AG04450 (cell line): ENCODE data around the gene NCBP2L. TPM values are rescaled to one million over a fixed set of nuclear protein-coding genes. Genes with fewer than 3 reads are reported as not detected.

Experiments
- CTCF ChIA-PET: fragments of 300-600, 350-600 bp; formaldehyde crosslinking; extraction: SDS; loops from one replicate; lab custom pipeline; 2022; ENCODE audit warnings: antibody characterized with exemption, inconsistent platforms; lab: Charles Lee
- POLR2A ChIA-PET: fragments of 350-600 bp; formaldehyde crosslinking; extraction: SDS; loops from one replicate; lab custom pipeline; 2021; ENCODE audit warnings: antibody characterized with exemption, inconsistent platforms; lab: Yijun Ruan, JAX
- DNase-seq: peaks from one replicate; pipeline ENCODE4 v3.0.0-alpha.2; 2011; ENCODE audit warnings: low read depth, low spot score
- H3K27ac ChIP-seq: one replicate; pipeline ENCODE4 v1.5.1; 2012; ENCODE audit warnings: low read depth, low read length, control low read depth
- H3K27me3 ChIP-seq: one replicate; pipeline ENCODE4 v1.6.0; 2012; ENCODE audit warnings: low read length; ENCODE audit not compliant: control insufficient read depth, insufficient read depth
- H3K4me3 ChIP-seq: 2 replicates; pipeline ENCODE4 v1.5.1; 2011; ENCODE audit warnings: mild to moderate bottlenecking, low read depth, low read length, control low read depth
- H3K9me3 ChIP-seq: 2 replicates; pipeline ENCODE4 v1.5.1; 2012; ENCODE audit warnings: low read length; ENCODE audit not compliant: control insufficient read depth, insufficient read depth
- CTCF ChIP-seq: IDR thresholded peaks from 2 replicates; pipeline ENCODE4 v1.5.1; 2011; ENCODE audit warnings: low read depth, low read length, control low read depth, inconsistent platforms
- polyA plus RNA-seq: library from polyadenylated mRNA; depleted of rRNA; stranded (reverse); fragments of >200 nt; gene quantifications from 2 replicates; pipeline ENCODE4 v1.2.3, GENCODE V29; 2011

Gene NCBP2L
- polyA plus RNA-seq, 1 experiment, result not detected

DNA sequence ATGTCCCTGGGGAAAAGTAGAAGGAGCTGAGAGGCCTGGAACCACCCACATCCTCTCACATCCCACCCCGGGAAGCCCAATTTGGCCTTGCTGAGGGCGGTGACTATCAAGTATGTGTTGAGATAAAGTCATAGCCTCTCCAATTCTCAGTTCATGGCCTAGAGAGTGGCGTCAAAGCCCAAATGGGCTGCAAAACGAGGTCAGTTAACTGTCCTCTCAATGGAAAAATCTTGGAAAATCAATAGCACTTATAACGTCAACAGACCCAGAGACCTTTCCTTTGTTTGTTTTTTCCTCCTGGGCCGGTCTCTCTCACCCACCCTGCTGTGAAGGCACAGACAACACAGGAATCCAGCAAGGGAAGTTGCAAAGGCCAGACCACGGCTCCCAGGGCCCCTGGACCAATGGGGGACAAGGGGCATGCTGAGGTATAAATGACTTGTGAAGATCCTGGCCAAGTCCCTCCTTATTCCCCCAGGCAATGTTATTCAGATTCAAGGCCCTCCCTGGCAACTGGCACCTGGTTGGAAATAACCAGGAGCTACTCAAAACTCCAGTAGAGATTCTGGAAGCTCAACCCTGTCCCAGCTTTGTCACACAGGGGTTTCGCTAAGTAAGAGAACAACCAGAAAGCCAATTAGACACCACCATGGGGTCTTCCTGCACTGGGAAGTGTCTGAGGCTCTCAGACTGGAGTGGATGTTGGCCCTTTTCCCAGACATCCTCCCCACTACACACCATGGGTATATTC lies 40.6 kb upstream of the NCBP2L start:
- no peak for DNase-seq
- Histone ChIP-seq H3K27me3 (peaks cover 7% of the 10 kb centered on the region), H3K9me3 (no peaks in the 10 kb centered on the region), H3K4me3 (no peak overlapping the region), H3K27ac (no peak overlapping the region)
- POLR2A ChIA-PET, result no interaction called here
- CTCF ChIA-PET, result no interaction called here
- no peak for TF ChIP-seq CTCF

DNA sequence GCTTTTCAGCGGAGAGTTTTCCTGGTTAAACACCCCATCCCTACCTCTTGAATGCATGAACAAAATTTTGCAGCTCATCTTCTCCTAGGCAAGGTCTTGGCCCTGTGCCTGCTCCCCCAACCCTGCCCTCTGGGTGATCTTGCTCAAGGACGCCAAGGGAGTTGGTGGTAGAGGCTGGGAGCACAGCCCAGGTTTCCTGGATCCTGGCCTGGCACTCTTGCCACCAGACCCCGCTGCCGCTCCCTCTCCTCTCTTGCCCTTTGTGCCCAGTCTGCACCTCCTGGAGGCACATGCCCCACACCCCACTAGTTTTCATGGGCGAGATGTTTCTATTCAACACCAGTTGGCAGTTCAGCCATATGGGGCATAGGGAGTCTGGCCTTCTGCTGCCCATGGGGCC lies 39.3 kb upstream of the NCBP2L start:
- ChIA-PET CTCF (interaction anchor here (1.1 kb wide), 1 partner anchor 37 kb away, joined by 3 read pairs; the partner anchor contains the start of gene TSC22D3), POLR2A (no interaction called here)
- no peak for TF ChIP-seq CTCF
- H3K4me3 ChIP-seq, result no peak overlapping the region
- H3K9me3 ChIP-seq, result no peaks in the 10 kb centered on the region
- peaks cover 7% of the 10 kb centered on the region for H3K27me3 ChIP-seq
- no peak overlapping the region for H3K27ac ChIP-seq
- DNase-seq, result no peak

- H3K27ac ChIP-seq, result no peak overlapping the region
- CTCF ChIA-PET, result interaction anchor here (1.1 kb wide), 1 partner anchor 36 kb away, joined by 3 read pairs; the partner anchor contains the start of gene TSC22D3
- POLR2A ChIA-PET, result no interaction called here
- H3K27me3 ChIP-seq, result peaks cover 7% of the 10 kb centered on the region
- H3K9me3 ChIP-seq, result no peaks in the 10 kb centered on the region
- no peak for DNase-seq
- TF ChIP-seq CTCF, result no peak
- H3K4me3 ChIP-seq, result no peak overlapping the region
Observed at GRCh38 chrX:107738768-107739167, 38.8 kb upstream of the NCBP2L start.

GRCh38 chrX:107739541-107739940 lies 38.0 kb upstream of the NCBP2L start:
- no peak overlapping the region for H3K27ac ChIP-seq
- H3K27me3 ChIP-seq, result peaks cover 7% of the 10 kb centered on the region
- H3K4me3 ChIP-seq, result no peak overlapping the region
- ChIA-PET CTCF (no interaction called here), POLR2A (no interaction called here)
- no peak for TF ChIP-seq CTCF
- H3K9me3 ChIP-seq, result no peaks in the 10 kb centered on the region
- DNase-seq, result no peak

DNA sequence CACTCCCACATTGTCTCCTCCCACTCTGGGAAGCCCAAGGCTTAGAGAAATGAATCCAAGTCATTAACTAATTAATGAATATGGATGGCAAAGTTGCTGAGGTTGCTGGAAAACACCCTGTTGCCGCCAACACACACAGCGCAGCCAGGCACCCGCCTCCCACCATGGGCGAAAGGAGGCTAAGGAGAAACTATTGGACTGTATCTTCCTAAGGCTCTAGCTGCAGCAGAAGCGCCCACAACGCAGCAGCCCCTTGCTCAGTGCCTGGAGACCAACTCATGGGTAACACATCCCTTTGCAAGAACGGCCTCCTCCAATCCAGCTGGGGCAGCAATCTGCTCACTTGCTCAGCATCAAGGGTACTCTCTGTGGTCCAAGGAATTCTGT lies 36.1 kb upstream of the NCBP2L start:
- ChIA-PET POLR2A (no interaction called here), CTCF (interaction anchor here (0.5 to 1.5 kb wide), 2 partner anchors 36 to 87 kb away, joined by 3 read pairs; partner anchors contain the start of gene NCBP2L)
- H3K27me3 ChIP-seq, result peaks cover 9% of the 10 kb centered on the region

More for the DNA sequence above, 36.1 kb upstream of the NCBP2L start:
- no peaks in the 10 kb centered on the region for H3K9me3 ChIP-seq
- no peak for DNase-seq
- TF ChIP-seq CTCF, result no peak
- no peak overlapping the region for H3K27ac ChIP-seq
- H3K4me3 ChIP-seq, result peak overlapping the region; percentile 36; the same call in 1 of the 2 replicates
